IPS-NIHi7 (cell line): ENCODE results near the gene TPRX2.
"Not testable (repeated sequence)": the region's sequence is repeated elsewhere in the genome, so short reads cannot be mapped to it uniquely, and the experiment has no call there.

Experiments
- DNase-seq: peaks from one replicate; pipeline ENCODE4 v3.0.0; 2012; ENCODE audit warnings: mixed read lengths; ENCODE audit errors: extremely low spot score

The TPRX2 gene

GRCh38 chr19:47858646-47859285 lies at the start of gene TPRX2:
Gene TPRX2, plus strand, starts transcription at chr19:47859235. Its CDS starts 12 bp downstream, at chr19:47859247.
- not testable (repeated sequence) for DNase-seq

GRCh38 chr19:47813304-47813994 lies 45.6 kb upstream of the TPRX2 start:
- DNase-seq, result peak; percentile 90

GRCh38 chr19:47813995-47814328 lies 45.1 kb upstream of the TPRX2 start:
- DNase-seq, result no peak

DNA sequence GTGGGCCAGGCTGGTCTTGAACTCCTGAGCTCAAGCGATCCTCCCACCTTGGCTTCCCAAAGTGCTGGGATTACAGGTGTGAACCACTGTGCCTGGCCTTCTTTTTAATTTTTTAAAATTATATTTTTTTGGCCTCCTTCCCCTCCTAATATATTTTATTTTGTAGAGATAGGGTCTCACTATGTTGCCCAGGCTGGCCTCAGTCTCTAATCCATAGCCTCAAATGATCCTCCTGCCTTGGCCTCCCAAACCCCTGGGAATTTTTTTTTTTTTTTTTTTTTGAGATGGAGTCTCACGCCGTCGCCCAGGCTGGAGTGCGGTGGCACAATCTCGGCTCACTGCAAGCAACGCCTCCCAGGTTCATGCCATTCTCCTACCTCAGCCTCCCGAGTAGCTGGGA lies 42.8 kb upstream of the TPRX2 start:
- DNase-seq, result not testable (repeated sequence)

GRCh38 chr19:47818221-47818620 lies 40.8 kb upstream of the TPRX2 start:
- not testable (repeated sequence) for DNase-seq

- peak; percentile 72 for DNase-seq
These were observed 39.2 kb upstream of the TPRX2 start for GRCh38 chr19:47819858-47820257.

DNA sequence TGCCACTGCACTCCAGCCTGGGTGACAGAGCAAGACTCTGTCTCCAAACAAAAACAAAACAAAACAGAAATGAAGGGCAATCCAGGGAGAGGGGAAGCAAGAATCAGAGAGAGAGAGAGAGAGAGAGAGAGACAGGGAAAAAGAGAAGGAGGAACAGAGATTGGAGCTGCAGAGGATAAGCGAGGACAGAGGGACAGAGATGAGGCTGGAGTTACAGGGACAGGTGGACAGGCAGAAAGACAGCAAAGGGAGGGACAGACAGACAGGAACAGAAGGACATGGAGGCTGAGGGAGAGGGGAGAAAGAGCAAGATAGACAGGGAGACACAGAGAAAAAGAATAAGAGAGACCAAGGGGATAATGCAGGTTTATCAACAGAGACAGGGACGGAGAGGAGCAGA lies 38.6 kb upstream of the TPRX2 start:
- DNase-seq, result no peak

GRCh38 chr19:47821460-47822020 lies 37.5 kb upstream of the TPRX2 start, which contains the start of gene CRX:
Gene CRX, plus strand, starts transcription at chr19:47821937. Its CDS starts 12,507 bp downstream, at chr19:47834444.
- DNase-seq, result no peak

DNA sequence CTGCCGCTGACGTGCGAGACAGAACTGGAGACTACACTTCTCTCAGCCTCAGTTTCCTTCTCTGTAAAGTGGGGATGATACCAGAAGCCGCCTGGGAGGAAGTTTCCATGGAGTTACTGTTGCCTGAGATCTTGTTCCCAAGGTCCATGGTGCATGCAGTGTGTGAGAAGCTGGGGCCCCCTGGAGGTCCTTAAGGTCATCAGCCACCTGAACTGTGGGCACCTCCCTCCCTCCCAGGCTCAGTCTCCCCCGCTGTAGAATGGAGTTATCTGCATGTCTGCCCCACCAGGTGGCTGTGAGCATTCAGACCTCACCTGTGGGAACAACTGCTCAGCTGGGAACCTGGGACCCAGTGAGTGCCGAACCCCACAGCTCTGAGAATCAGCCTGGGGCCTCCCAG lies 34.6 kb upstream of the TPRX2 start:
- peak; percentile 43 for DNase-seq

DNA sequence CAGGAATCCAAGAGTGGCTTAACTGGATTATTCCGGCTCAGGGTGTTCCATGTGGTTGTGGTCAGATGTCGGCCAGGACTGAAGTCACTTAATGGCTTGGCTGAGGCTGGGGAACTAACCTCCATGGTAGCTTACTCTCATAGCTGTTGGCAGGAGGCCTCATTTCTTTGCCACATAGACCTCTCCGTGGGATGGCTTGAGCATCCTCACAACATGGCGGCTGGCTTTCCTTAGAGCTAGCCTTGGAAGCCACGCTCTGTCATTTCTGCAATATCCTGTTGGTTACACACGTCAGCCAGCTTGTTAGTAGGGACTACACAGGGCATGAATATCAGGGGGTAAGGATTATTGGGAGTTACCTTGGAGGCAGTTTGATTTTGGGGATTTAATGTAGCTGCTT lies 32.2 kb upstream of the TPRX2 start:
- DNase-seq, result no peak

DNA sequence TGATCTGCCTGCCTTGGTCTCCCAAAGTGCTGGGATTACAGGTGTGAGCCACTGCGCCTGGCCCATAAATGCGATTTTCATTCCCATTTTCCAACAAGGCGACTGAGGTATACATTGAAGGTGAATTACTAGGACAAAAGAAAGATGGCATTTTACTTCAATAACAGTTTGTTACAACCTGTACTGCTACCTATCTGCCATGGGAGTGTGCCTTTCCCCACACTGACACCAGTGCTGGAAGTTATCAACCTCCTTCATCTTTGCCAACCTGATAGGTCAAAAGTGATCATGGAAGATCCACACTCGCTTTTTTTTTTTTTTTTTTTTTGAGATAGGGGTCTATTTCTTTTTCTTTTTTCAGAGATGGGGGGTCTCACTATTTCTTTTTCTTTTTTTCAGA lies 26.3 kb upstream of the TPRX2 start:
- no peak for DNase-seq

GRCh38 chr19:47836038-47836437 lies 23.0 kb upstream of the TPRX2 start:
- no peak for DNase-seq

- no peak for DNase-seq
These were observed 19.6 kb upstream of the TPRX2 start for GRCh38 chr19:47839411-47839810.

GRCh38 chr19:47839913-47840312 lies 19.1 kb upstream of the TPRX2 start:
- peak; percentile 73 for DNase-seq

- DNase-seq, result no peak
These were observed 16.1 kb upstream of the TPRX2 start for GRCh38 chr19:47842941-47843340.

DNA sequence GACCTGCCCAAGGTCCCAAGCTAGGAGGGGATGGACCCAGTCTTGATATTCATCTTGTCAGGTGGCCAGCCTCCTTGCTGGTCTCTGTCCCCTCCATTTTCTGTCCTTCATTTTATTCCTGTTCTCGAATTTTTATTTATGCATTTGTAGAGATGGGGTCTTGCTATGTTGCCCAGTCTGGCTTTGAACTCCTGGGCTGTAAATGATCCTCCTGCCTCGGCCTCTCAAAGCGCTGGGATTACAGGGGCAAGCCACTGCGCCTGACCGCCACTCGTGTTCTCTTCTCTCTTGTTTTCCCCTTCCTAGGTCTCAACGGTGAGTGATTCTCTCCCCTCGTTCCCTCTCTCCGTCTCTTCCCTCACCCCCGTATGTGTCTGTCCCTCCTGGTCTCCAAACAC lies 10.6 kb upstream of the TPRX2 start:
- DNase-seq, result no peak

DNA sequence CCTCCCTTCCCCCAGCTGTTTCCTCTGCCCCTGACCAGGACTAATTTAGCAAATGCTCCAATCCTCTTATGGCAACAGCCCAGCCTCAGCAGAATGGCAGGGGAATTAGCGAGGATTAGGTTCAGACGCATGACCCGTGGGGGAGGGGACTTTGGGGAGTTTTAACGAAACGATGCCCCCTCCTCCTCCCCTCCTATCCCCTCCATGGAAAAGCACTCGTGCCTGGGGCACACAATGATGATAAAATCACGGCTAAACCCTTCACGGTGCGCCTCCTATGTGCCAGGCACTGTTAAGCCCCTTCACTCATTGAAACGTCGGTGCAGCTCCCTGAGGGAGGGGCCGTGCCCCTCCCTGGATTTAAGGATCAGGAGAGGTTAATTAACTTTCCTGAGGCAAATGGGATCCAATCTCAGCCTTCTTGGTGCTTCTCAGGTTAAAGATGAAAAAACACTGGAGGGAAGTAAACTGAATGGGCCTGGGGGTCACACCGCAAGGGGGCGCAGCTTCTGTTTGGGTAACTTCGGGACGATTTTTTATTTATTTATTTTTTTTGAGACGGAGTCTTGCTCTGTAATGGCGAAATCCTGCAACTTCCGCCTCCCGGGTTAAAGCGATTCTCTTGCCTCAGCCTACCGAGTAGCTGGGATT lies 10.1 kb upstream of the TPRX2 start:
- peak; percentile 42 for DNase-seq

DNA sequence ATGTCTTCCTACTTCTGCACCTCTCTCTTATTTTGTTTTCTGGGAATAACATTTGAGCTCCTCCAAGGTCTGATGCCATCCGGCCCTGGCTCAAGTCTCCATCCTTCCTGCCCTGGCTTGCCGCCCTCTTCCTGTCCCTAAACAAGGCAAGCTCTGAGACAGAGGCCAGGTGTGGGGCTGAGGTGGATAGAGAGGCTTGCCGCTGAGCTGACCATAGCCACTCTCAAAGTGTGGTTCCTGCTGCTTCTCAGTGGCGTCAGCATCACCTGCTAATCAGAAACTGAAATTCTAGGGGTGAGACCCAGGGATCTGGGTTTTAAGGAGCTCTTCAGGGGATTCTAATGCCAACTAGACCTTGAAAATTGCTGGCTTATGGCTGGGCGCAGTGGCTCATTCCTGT lies 6.0 kb upstream of the TPRX2 start:
- DNase-seq, result no peak

- DNase-seq, result no peak
These were observed 4.6 kb upstream of the TPRX2 start for GRCh38 chr19:47854459-47854858.

DNA sequence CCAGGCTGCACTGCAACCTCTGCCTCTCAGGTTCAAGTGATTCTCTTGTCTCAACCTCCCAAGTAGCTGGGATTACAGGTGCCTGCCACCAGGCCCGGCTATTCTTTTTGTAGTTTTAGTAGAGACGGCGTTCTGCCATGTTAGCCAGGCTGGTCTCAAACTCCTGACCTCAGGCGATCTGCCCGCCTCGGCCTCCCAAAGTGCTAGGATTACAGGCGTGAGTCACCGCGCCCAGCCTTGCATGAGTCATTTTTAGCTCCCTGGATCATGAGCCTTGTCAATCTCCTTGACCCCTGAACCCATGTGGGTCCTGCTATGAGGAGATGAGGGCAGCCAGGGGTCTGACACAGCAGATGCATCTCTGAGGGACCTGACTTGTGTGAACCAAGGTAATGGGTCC lies 804 bp upstream of the TPRX2 start:
- not testable (repeated sequence) for DNase-seq

- not testable (repeated sequence) for DNase-seq
These were observed 803 bp downstream of the TPRX2 start for GRCh38 chr19:47859838-47860237.

GRCh38 chr19:47860602-47861297 lies 1.7 kb downstream of the TPRX2 start:
- no peak for DNase-seq
